HepG2 (cell line): ENCODE results near the gene AKR1A1. TPM values are rescaled to one million over a fixed set of nuclear protein-coding genes. Genes with fewer than 3 reads are reported as not detected.

Source experiments
- AKAP8 ChIP-seq: sonication (generic); formaldehyde crosslinking; IDR thresholded peaks from 2 replicates; pipeline ENCODE4 v1.5.1; 2020; ENCODE audit warnings: mild to moderate bottlenecking, missing genetic modification reagents
- CBX1 ChIP-seq: IDR thresholded peaks from one replicate; pipeline ENCODE4 v1.6.1; 2016; ENCODE audit warnings: antibody characterized with exemption, low read depth
- CCDC6 ChIP-seq: sonication (generic); formaldehyde crosslinking; IDR thresholded peaks from 2 replicates; pipeline ENCODE4 v1.8.1; 2022; ENCODE audit warnings: mild to moderate bottlenecking, missing genetic modification reagents, moderate library complexity
- EP300 ChIP-seq, 3 experiments: sonication (generic) in 1 of 3; formaldehyde crosslinking in 1 of 3; IDR thresholded peaks; 2 replicates each; pipeline versions ENCODE4 v1.5.1 to v1.6.1; 2011 to 2020; ENCODE audit warnings: low read depth in 2 of 3, low read length in 2 of 3, borderline replicate concordance in 1 of 3, improper control_type of control experiment in 1 of 3, mild to moderate bottlenecking in 1 of 3, missing genetic modification reagents in 1 of 3, moderate library complexity in 1 of 3
- FOXK1 ChIP-seq: sonication (generic); formaldehyde crosslinking; IDR thresholded peaks from 2 replicates; pipeline ENCODE4 v1.4.0; 2020; ENCODE audit warnings: low read depth, missing genetic modification reagents, borderline replicate concordance
- HHEX ChIP-seq: IDR thresholded peaks from 2 replicates; pipeline ENCODE4 v1.6.1; 2016; ENCODE audit warnings: control low read depth
- HNRNPLL ChIP-seq: fragments of 200-400 bp; formaldehyde crosslinking; IDR thresholded peaks from 2 replicates; pipeline ENCODE4 v1.6.1; 2017; ENCODE audit warnings: mild to moderate bottlenecking, low read depth, low read length; ENCODE audit not compliant: poor library complexity, severe bottlenecking
- PLRG1 ChIP-seq: fragments of 450-650 bp; conservative IDR thresholded peaks from 2 replicates; pipeline ENCODE4 v1.6.1; 2016
- RXRA ChIP-seq: sonication (generic); formaldehyde crosslinking; IDR thresholded peaks from 2 replicates; pipeline ENCODE4 v1.5.1; 2020; ENCODE audit warnings: missing genetic modification reagents
- ZFX ChIP-seq: sonication (generic); formaldehyde crosslinking; IDR thresholded peaks from 2 replicates; pipeline ENCODE4 v1.4.0; 2020; ENCODE audit warnings: mild to moderate bottlenecking, low read depth, missing genetic modification reagents, moderate library complexity
- ZNF501 ChIP-seq: sonication (generic); formaldehyde crosslinking; IDR thresholded peaks from 2 replicates; pipeline ENCODE4 v1.5.1; 2020; ENCODE audit warnings: mild to moderate bottlenecking, moderate library complexity, missing genetic modification reagents
- ZNF569 ChIP-seq: sonication (generic); formaldehyde crosslinking; IDR thresholded peaks from 2 replicates; pipeline ENCODE4 v1.5.0; 2020; ENCODE audit warnings: mild to moderate bottlenecking, missing genetic modification reagents, moderate library complexity, borderline replicate concordance
- ZNF720 ChIP-seq: sonication (generic); formaldehyde crosslinking; IDR thresholded peaks from 2 replicates; pipeline ENCODE4 v1.4.0; 2020; ENCODE audit warnings: missing genetic modification reagents
- ZNF746 ChIP-seq: sonication (generic); formaldehyde crosslinking; IDR thresholded peaks from 2 replicates; pipeline ENCODE4 v1.8.0; 2022; ENCODE audit warnings: mild to moderate bottlenecking, missing genetic modification reagents
- polyA plus RNA-seq, 8 experiments: library from polyadenylated mRNA; depleted of rRNA in 3 of 8; stranded (reverse) in 7 of 8; unstranded in 1 of 8; fragments of >200 nt; fragmentation: Illumina TruSeq in 4 of 8; extraction: Trizol in 4 of 8; gene quantifications; 2 replicates each; pipeline versions ENCODE4 v1.2.1 to v1.2.3, GENCODE V29; 2011 to 2016; ENCODE audit warnings: low read depth in 4 of 8, missing spikeins in 1 of 8, mixed read lengths in 1 of 8; ENCODE audit not compliant: insufficient read depth in 1 of 8
- total RNA-seq, 5 experiments: library from RNA; depleted of rRNA; stranded (reverse); fragments of >200 nt; fragmentation: Illumina TruSeq; extraction: Trizol; gene quantifications; 2 replicates each; pipeline ENCODE4 v1.2.3, GENCODE V29; 2016; ENCODE audit warnings: low read depth in 1 of 5
- TF ChIP-seq, protein P1 (sequence below): sonication (generic); formaldehyde crosslinking; IDR thresholded peaks from 2 replicates; pipeline ENCODE4 v1.5.0; 2020; ENCODE audit warnings: mild to moderate bottlenecking, missing genetic modification reagents, borderline replicate concordance
- TF ChIP-seq, protein P2 (sequence below): sonication (generic); formaldehyde crosslinking; IDR thresholded peaks from 2 replicates; pipeline ENCODE4 v1.4.0; 2020; ENCODE audit warnings: missing genetic modification reagents
- TF ChIP-seq, protein P3 (sequence below): sonication (generic); formaldehyde crosslinking; IDR thresholded peaks from 2 replicates; pipeline ENCODE4 v1.5.0; 2020; ENCODE audit warnings: missing genetic modification reagents
- TF ChIP-seq, protein P4 (sequence below): sonication (generic); formaldehyde crosslinking; IDR thresholded peaks from 2 replicates; pipeline ENCODE4 v1.4.0; 2020; ENCODE audit warnings: missing genetic modification reagents, borderline replicate concordance

The AKR1A1 gene
- total and polyA plus RNA-seq, 2 of the 13 experiments (the other 11 are each of a cell fraction or from before 2014, with no cell fraction given) = 181 to 217 TPM

DNA sequence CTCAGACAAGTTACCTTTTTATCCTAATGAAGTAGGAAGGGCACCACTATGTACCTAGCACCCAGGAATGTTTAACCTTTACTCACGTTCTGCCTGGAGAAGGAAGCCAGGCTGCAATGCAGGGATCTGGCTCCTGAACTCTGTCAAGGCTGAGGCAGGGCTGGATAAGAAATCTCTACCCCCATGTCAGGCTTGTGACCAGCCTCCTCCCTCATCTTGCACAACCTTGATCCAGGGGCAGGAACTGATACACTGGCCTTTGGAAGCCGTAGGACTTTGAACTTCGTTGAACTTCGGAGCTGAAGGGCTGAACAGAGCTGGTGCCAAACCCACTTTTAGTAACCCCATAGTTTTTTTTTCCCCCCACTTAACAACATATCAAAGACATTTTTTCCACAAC, 8.0 kb upstream of the AKR1A1 start (continued):
- TF ChIP-seq ZNF720 (CRISPR knock-in tag) (no peak), ZNF569 (CRISPR knock-in tag) (no peak), CBX1 (no peak), CCDC6 (CRISPR knock-in tag) (no peak), EP300 (IDR thresholded peaks at IDR 0.05; ENCODE audit: low read depth in 2 of 2, low read length in 2 of 2) (peak; percentile 63 to 86; a peak in 3 of 4 replicates), EP300 (CRISPR knock-in tag; IDR thresholded peaks at IDR 0.05; ENCODE audit: borderline replicate concordance) (peak; percentile 51; the same call in 1 of the 2 replicates), ZFX (CRISPR knock-in tag) (no peak), FOXK1 (CRISPR knock-in tag) (peak; percentile 42; the same call in 1 of the 2 replicates), ZNF746 (CRISPR knock-in tag) (no peak; the same call in 1 of the 2 replicates), AKAP8 (CRISPR knock-in tag) (no peak), HHEX (no peak), ZNF501 (CRISPR knock-in tag) (no peak), RXRA (peak; percentile 87), HNRNPLL (no peak), PLRG1 (no peak)
- TF ChIP-seq, protein P1, sequence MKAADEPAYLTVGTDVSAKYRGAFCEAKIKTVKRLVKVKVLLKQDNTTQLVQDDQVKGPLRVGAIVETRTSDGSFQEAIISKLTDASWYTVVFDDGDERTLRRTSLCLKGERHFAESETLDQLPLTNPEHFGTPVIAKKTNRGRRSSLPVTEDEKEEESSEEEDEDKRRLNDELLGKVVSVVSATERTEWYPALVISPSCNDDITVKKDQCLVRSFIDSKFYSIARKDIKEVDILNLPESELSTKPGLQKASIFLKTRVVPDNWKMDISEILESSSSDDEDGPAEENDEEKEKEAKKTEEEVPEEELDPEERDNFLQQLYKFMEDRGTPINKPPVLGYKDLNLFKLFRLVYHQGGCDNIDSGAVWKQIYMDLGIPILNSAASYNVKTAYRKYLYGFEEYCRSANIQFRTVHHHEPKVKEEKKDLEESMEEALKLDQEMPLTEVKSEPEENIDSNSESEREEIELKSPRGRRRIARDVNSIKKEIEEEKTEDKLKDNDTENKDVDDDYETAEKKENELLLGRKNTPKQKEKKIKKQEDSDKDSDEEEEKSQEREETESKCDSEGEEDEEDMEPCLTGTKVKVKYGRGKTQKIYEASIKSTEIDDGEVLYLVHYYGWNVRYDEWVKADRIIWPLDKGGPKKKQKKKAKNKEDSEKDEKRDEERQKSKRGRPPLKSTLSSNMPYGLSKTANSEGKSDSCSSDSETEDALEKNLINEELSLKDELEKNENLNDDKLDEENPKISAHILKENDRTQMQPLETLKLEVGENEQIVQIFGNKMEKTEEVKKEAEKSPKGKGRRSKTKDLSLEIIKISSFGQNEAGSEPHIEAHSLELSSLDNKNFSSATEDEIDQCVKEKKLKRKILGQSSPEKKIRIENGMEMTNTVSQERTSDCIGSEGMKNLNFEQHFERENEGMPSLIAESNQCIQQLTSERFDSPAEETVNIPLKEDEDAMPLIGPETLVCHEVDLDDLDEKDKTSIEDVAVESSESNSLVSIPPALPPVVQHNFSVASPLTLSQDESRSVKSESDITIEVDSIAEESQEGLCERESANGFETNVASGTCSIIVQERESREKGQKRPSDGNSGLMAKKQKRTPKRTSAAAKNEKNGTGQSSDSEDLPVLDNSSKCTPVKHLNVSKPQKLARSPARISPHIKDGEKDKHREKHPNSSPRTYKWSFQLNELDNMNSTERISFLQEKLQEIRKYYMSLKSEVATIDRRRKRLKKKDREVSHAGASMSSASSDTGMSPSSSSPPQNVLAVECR (CRISPR knock-in tag) = peak; percentile 50; the same call in 1 of the 2 replicates
- TF ChIP-seq, protein P2, sequence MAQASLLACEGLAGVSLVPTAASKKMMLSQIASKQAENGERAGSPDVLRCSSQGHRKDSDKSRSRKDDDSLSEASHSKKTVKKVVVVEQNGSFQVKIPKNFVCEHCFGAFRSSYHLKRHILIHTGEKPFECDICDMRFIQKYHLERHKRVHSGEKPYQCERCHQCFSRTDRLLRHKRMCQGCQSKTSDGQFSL (CRISPR knock-in tag) = no peak; the same call in 1 of the 2 replicates
- TF ChIP-seq, protein P3, sequence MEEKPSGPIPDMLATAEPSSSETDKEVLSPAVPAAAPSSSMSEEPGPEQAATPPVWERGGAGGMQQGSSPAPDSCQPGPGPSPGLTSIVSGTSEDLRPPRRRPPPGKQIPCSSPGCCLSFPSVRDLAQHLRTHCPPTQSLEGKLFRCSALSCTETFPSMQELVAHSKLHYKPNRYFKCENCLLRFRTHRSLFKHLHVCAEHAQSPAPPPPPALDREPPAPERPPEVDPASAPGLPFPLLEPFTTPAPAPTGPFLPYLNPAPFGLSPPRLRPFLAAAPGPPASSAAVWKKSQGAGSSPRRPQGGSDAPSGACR (CRISPR knock-in tag) = no peak
- TF ChIP-seq, protein P4, sequence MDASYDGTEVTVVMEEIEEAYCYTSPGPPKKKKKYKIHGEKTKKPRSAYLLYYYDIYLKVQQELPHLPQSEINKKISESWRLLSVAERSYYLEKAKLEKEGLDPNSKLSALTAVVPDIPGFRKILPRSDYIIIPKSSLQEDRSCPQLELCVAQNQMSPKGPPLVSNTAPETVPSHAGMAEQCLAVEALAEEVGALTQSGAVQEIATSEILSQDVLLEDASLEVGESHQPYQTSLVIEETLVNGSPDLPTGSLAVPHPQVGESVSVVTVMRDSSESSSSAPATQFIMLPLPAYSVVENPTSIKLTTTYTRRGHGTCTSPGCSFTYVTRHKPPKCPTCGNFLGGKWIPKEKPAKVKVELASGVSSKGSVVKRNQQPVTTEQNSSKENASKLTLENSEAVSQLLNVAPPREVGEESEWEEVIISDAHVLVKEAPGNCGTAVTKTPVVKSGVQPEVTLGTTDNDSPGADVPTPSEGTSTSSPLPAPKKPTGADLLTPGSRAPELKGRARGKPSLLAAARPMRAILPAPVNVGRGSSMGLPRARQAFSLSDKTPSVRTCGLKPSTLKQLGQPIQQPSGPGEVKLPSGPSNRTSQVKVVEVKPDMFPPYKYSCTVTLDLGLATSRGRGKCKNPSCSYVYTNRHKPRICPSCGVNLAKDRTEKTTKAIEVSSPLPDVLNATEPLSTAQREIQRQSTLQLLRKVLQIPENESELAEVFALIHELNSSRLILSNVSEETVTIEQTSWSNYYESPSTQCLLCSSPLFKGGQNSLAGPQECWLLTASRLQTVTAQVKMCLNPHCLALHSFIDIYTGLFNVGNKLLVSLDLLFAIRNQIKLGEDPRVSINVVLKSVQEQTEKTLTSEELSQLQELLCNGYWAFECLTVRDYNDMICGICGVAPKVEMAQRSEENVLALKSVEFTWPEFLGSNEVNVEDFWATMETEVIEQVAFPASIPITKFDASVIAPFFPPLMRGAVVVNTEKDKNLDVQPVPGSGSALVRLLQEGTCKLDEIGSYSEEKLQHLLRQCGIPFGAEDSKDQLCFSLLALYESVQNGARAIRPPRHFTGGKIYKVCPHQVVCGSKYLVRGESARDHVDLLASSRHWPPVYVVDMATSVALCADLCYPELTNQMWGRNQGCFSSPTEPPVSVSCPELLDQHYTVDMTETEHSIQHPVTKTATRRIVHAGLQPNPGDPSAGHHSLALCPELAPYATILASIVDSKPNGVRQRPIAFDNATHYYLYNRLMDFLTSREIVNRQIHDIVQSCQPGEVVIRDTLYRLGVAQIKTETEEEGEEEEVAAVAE (CRISPR knock-in tag) = no peak
